Measurements from ENCODE around the gene MACF1. TPM values are rescaled to one million over a fixed set of nuclear protein-coding genes. Genes with fewer than 3 reads are reported as not detected.

The MACF1 gene
- total and polyA plus RNA-seq, 2 of the 13 experiments (the other 11 are each of a cell fraction or from before 2014, with no cell fraction given): 36.7 to 65.4 TPM

DNA sequence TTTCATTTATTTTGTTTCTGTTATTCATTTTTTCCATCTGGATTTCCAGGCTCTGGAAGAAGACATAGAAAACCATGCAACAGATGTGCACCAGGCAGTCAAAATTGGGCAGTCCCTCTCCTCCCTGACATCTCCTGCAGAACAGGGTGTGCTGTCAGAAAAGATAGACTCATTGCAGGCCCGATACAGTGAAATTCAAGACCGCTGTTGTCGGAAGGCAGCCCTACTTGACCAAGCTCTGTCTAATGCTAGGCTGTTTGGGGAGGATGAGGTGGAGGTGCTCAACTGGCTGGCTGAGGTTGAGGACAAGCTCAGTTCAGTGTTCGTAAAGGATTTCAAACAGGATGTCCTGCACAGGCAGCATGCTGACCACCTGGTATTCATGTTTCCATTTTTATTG is 223.4 kb downstream of the MACF1 start:
- ATAC-seq: no peak

DNA sequence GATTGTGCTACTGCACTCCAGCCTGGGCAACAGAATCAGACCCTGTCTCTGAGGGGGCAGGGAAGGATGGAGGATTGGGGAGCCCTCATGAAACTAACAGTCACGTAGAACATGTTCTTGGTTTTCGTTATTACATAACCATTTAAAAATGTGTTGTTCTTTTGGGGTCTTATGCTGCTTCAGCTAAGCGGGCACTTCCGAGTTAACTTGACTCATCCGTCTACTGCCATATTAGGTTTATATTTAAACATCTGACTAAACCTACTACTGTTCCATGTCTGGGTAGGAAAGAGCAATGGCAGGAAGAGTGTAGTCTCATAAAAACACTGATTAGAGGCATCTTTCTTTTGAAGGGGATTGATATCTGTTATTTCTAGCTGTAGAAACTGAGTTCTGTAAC is 227.4 kb downstream of the MACF1 start:
- H3K79me2 ChIP-seq (ENCODE audit: insufficient read depth, low read length): no peaks in the 10 kb centered on the region
- no TSS peak for BruUV-seq (replicated peaks)
- no peak for FAIRE-seq
- TF ChIP-seq, protein P1, sequence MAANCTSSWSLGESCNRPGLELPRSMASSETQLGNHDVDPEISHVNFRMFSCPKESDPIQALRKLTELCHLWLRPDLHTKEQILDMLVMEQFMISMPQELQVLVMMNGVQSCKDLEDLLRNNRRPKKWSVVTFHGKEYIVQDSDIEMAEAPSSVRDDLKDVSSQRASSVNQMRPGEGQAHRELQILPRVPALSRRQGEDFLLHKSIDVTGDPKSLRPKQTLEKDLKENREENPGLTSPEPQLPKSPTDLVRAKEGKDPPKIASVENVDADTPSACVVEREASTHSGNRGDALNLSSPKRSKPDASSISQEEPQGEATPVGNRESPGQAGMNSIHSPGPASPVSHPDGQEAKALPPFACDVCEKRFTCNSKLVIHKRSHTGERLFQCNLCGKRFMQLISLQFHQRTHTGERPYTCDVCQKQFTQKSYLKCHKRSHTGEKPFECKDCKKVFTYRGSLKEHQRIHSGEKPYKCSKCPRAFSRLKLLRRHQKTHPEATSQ (CRISPR knock-in tag; IDR thresholded peaks at IDR 0.05; ENCODE audit: borderline replicate concordance): no peak
- TF ChIP-seq, protein P2, sequence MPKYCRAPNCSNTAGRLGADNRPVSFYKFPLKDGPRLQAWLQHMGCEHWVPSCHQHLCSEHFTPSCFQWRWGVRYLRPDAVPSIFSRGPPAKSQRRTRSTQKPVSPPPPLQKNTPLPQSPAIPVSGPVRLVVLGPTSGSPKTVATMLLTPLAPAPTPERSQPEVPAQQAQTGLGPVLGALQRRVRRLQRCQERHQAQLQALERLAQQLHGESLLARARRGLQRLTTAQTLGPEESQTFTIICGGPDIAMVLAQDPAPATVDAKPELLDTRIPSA (CRISPR knock-in tag; IDR thresholded peaks at IDR 0.05; ENCODE audit: borderline replicate concordance): no peak
- no peak for TF ChIP-seq EHMT2 (IDR thresholded peaks at IDR 0.05; ENCODE audit: borderline replicate concordance, low read depth, low read length)
- TF ChIP-seq ZMYM2 (CRISPR knock-in tag; IDR thresholded peaks at IDR 0.05): no peak
- TF ChIP-seq, protein P3, sequence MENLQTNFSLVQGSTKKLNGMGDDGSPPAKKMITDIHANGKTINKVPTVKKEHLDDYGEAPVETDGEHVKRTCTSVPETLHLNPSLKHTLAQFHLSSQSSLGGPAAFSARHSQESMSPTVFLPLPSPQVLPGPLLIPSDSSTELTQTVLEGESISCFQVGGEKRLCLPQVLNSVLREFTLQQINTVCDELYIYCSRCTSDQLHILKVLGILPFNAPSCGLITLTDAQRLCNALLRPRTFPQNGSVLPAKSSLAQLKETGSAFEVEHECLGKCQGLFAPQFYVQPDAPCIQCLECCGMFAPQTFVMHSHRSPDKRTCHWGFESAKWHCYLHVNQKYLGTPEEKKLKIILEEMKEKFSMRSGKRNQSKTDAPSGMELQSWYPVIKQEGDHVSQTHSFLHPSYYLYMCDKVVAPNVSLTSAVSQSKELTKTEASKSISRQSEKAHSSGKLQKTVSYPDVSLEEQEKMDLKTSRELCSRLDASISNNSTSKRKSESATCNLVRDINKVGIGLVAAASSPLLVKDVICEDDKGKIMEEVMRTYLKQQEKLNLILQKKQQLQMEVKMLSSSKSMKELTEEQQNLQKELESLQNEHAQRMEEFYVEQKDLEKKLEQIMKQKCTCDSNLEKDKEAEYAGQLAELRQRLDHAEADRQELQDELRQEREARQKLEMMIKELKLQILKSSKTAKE (CRISPR knock-in tag; IDR thresholded peaks at IDR 0.05; ENCODE audit: borderline replicate concordance): no peak
- TF ChIP-seq ZNF543 (CRISPR knock-in tag; IDR thresholded peaks at IDR 0.05): no peak
- TF ChIP-seq ZSCAN29 (CRISPR knock-in tag; conservative IDR thresholded peaks at IDR 0.05): no peak
- no peak for TF ChIP-seq ZKSCAN5 (CRISPR knock-in tag; IDR thresholded peaks at IDR 0.05)
- TF ChIP-seq ZNF556 (CRISPR knock-in tag; IDR thresholded peaks at IDR 0.05; ENCODE audit: borderline replicate concordance): no peak
- TF ChIP-seq, protein P4, sequence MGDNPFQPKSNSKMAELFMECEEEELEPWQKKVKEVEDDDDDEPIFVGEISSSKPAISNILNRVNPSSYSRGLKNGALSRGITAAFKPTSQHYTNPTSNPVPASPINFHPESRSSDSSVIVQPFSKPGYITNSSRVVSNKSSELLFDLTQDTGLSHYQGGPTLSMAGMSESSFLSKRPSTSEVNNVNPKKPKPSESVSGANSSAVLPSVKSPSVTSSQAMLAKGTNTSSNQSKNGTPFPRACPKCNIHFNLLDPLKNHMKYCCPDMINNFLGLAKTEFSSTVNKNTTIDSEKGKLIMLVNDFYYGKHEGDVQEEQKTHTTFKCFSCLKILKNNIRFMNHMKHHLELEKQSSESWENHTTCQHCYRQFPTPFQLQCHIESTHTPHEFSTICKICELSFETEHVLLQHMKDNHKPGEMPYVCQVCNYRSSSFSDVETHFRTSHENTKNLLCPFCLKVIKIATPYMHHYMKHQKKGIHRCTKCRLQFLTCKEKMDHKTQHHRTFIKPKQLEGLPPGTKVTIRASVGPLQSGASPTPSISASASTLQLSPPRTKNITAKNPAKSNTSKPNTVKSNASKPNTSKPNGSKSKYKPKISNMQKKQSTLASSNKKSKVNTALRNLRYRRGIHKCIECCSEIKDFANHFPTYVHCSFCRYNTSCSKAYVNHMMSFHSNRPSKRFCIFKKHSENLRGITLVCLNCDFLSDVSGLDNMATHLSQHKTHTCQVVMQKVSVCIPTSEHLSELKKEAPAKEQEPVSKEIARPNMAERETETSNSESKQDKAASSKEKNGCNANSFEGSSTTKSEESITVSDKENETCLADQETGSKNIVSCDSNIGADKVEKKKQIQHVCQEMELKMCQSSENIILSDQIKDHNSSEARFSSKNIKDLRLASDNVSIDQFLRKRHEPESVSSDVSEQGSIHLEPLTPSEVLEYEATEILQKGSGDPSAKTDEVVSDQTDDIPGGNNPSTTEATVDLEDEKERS (CRISPR knock-in tag; IDR thresholded peaks at IDR 0.05): no peak
- no peak for TF ChIP-seq ZNF3 (CRISPR knock-in tag; IDR thresholded peaks at IDR 0.05)

More for the DNA sequence above, 223.4 kb downstream of the MACF1 start:
- FAIRE-seq: no peak
- CTCF ChIA-PET (ENCODE audit: low intra/inter-chr PET ratio, low total read pairs): no interaction called here
- Histone ChIP-seq H3K36me3 (replicated peaks in 1 of 2; ENCODE audit: control insufficient read depth in 1 of 2, insufficient read depth in 2 of 2, low read length in 2 of 2) (peaks cover 28 to 91% of the 10 kb centered on the region in 2 experiments), H4K20me1 (ENCODE audit: insufficient read depth, low read length) (no peaks in the 10 kb centered on the region), H3K4me2 (ENCODE audit: low read depth, low read length) (no peak overlapping the region), H3K79me2 (ENCODE audit: insufficient read depth, low read length) (no peaks in the 10 kb centered on the region), H3K9ac (ENCODE audit: insufficient read depth, low read depth, low read length) (no peak overlapping the region), H2AFZ (ENCODE audit: low read length) (no peak overlapping the region), H3K4me1 (ENCODE audit: insufficient read depth, low read length) (no peaks in the 10 kb centered on the region), H3K27me3 (ENCODE audit: control insufficient read depth in 1 of 2, insufficient read depth in 2 of 2, low read length in 2 of 2) (no peaks in the 10 kb centered on the region), H3K9me3 (ENCODE audit: low read length) (no peaks in the 10 kb centered on the region), H3K27ac (ENCODE audit: extremely low read length, insufficient read depth, low read length) (no peak overlapping the region), H3K4me3 (replicated peaks in 1 of 3; ENCODE audit: insufficient read depth in 1 of 3, low read depth in 2 of 3, low read length in 3 of 3) (no peak overlapping the region)
- intact Hi-C loops (cut with micrococcal nuclease; ENCODE audit: unreplicated experiment): no loop called here
- DNase-seq (ENCODE audit: low spot score): no peak
- no peak for TF ChIP-seq SP5 (CRISPR knock-in tag; IDR thresholded peaks at IDR 0.05; ENCODE audit: borderline replicate concordance, low read depth)
- POLR2A ChIA-PET: no interaction called here
- in situ Hi-C loops (cut with HindIII; ENCODE audit: extremely low pct_ligation_motif_present, low pct_unique_long_range_greater_than_20kb): no loop called here
- BruUV-seq (replicated peaks): no TSS peak
- WGBS (ENCODE audit: low lambda C conversion rate): 100% methylated on average over 4 of the region's 4 CpGs

More for the DNA sequence above, 227.4 kb downstream of the MACF1 start:
- H4K20me1 ChIP-seq (ENCODE audit: insufficient read depth, low read length): no peaks in the 10 kb centered on the region
- POLR2A ChIA-PET: no interaction called here
- no peaks in the 10 kb centered on the region for H3K27me3 ChIP-seq (ENCODE audit: control insufficient read depth in 1 of 2, insufficient read depth in 2 of 2, low read length in 2 of 2)
- no peaks in the 10 kb centered on the region for H3K4me1 ChIP-seq (ENCODE audit: insufficient read depth, low read length)
- no peaks in the 10 kb centered on the region for H3K9me3 ChIP-seq (ENCODE audit: low read length)
- in situ Hi-C loops (cut with HindIII; ENCODE audit: extremely low pct_ligation_motif_present, low pct_unique_long_range_greater_than_20kb): no loop called here
- 95% methylated on average over 5 of the region's 5 CpGs for WGBS (ENCODE audit: low lambda C conversion rate)
- H2AFZ ChIP-seq (ENCODE audit: low read length): no peak overlapping the region
- intact Hi-C loops (cut with micrococcal nuclease; ENCODE audit: unreplicated experiment): no loop called here
- DNase-seq (ENCODE audit: low spot score): no peak
- peaks cover 27 to 95% of the 10 kb centered on the region in 2 experiments for H3K36me3 ChIP-seq (replicated peaks in 1 of 2; ENCODE audit: control insufficient read depth in 1 of 2, insufficient read depth in 2 of 2, low read length in 2 of 2)
- no peak for ATAC-seq
- H3K4me2 ChIP-seq (ENCODE audit: low read depth, low read length): no peak overlapping the region
- H3K9ac ChIP-seq (ENCODE audit: insufficient read depth, low read depth, low read length): no peak overlapping the region
- CTCF ChIA-PET (ENCODE audit: low intra/inter-chr PET ratio, low total read pairs): no interaction called here
- no peak overlapping the region for H3K4me3 ChIP-seq (replicated peaks in 1 of 3; ENCODE audit: insufficient read depth in 1 of 3, low read depth in 2 of 3, low read length in 3 of 3)
- no peak overlapping the region for H3K27ac ChIP-seq (ENCODE audit: extremely low read length, insufficient read depth, low read length)

All from HepG2 (cell line).